Astrocyte of the spinal cord (primary cell): Measurements from ENCODE around the gene SAMD11.

Source experiments
- DNase-seq: peaks from one replicate; pipeline ENCODE4 v3.0.0; 2011; ENCODE audit warnings: low read depth, low spot score
- H3K4me3 ChIP-seq: 2 replicates; pipeline ENCODE4 v1.5.1; 2011; ENCODE audit warnings: low read depth, mild to moderate bottlenecking, low read length, moderate library complexity
- CTCF ChIP-seq: IDR thresholded peaks from 2 replicates; pipeline ENCODE4 v1.5.1; 2012; ENCODE audit warnings: low read depth, mild to moderate bottlenecking, low read length, inconsistent platforms
- in situ Hi-C: cut with HindIII; loops from 2 replicates; pipeline ENCODE4 v1.10.0; 2017; ENCODE audit warnings: low sequenced_read_pairs

SAMD11 gene

GRCh38 chr1:962381-963300 lies 38.9 kb downstream of the SAMD11 start:
- no peak overlapping the region for H3K4me3 ChIP-seq
- no peak for TF ChIP-seq CTCF
- no peak for DNase-seq
- in situ Hi-C loops = no loop called here

GRCh38 chr1:963301-963651 lies 39.6 kb downstream of the SAMD11 start:
- no peak for TF ChIP-seq CTCF
- in situ Hi-C loops = no loop called here
- no peak overlapping the region for H3K4me3 ChIP-seq
- no peak for DNase-seq

GRCh38 chr1:963746-964525 lies 40.2 kb downstream of the SAMD11 start:
- in situ Hi-C loops = no loop called here

GRCh38 chr1:964691-965525 lies 41.2 kb downstream of the SAMD11 start:
- DNase-seq = no peak
- TF ChIP-seq CTCF = no peak
- in situ Hi-C loops = no loop called here
- H3K4me3 ChIP-seq = no peak overlapping the region

More at GRCh38 chr1:963746-964525, 40.2 kb downstream of the SAMD11 start:
- no peak for DNase-seq
- TF ChIP-seq CTCF = no peak
- no peak overlapping the region for H3K4me3 ChIP-seq

- no peak overlapping the region for H3K4me3 ChIP-seq
- TF ChIP-seq CTCF = no peak
- in situ Hi-C loops = no loop called here
Observed at GRCh38 chr1:965526-966134, 41.9 kb downstream of the SAMD11 start.

More at GRCh38 chr1:965526-966134, 41.9 kb downstream of the SAMD11 start:
- no peak for DNase-seq
